ENCODE data around the gene RRAS.

DNA sequence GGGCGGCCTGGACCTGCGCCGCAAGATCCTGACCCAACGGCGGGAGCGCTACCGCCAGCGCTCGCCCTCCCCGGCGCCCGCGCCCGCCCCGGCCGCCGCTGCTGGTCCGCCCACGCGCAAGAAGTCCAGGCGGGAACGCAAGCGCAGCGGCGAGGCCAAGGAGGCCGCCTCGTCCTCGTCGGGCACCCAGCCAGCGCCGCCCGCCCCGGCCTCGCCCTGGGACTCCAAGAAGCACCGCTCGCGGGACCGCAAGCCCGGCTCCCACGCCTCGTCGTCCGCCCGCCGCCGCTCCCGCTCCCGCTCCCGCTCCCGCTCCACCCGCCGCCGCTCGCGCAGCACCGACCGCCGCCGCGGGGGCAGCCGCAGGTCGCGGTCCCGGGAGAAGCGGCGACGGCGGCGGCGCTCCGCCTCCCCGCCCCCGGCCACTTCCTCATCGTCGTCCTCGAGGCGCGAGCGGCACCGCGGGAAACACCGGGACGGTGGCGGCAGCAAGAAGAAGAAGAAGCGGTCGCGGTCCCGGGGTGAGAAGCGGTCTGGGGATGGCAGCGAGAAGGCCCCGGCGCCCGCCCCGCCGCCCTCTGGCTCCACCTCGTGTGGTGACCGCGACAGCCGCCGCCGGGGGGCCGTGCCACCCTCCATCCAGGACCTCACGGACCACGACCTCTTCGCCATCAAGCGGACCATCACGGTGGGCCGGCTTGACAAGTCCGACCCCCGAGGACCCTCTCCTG lies 12.0 kb upstream of the RRAS start:
- TF ChIP-seq, protein P1, sequence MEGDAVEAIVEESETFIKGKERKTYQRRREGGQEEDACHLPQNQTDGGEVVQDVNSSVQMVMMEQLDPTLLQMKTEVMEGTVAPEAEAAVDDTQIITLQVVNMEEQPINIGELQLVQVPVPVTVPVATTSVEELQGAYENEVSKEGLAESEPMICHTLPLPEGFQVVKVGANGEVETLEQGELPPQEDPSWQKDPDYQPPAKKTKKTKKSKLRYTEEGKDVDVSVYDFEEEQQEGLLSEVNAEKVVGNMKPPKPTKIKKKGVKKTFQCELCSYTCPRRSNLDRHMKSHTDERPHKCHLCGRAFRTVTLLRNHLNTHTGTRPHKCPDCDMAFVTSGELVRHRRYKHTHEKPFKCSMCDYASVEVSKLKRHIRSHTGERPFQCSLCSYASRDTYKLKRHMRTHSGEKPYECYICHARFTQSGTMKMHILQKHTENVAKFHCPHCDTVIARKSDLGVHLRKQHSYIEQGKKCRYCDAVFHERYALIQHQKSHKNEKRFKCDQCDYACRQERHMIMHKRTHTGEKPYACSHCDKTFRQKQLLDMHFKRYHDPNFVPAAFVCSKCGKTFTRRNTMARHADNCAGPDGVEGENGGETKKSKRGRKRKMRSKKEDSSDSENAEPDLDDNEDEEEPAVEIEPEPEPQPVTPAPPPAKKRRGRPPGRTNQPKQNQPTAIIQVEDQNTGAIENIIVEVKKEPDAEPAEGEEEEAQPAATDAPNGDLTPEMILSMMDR (IDR thresholded peaks at IDR 0.05 in 4 of 5, conservative IDR thresholded peaks at IDR 0.05 in 1 of 5) = no peak
- TF ChIP-seq POLR2A (IDR thresholded peaks at IDR 0.05) = no peak
